Tibial nerve (tissue), 4 donors: ENCODE data around the gene GCM1.
"Not testable (repeated sequence)": the region's sequence is repeated elsewhere in the genome, so short reads cannot be mapped to it uniquely, and the experiment has no call there.

ENCODE experiments used
- CTCF ChIP-seq, 5 experiments: fragments of 200-600 bp in 3 of 5; fragments of 450-650 bp in 2 of 5; sonication (generic) in 3 of 5; IDR thresholded peaks; one replicate each; pipeline ENCODE4 v1.5.1; 2016 to 2019; ENCODE audit warnings: antibody characterized with exemption in 5 of 5, mild to moderate bottlenecking in 3 of 5, moderate library complexity in 2 of 5
- EP300 ChIP-seq, 2 donors: sonication (generic); formaldehyde crosslinking; IDR thresholded peaks; one replicate each; pipeline ENCODE4 v1.6.1; 2017; ENCODE audit warnings: antibody characterized with exemption in 2 of 2, mild to moderate bottlenecking in 1 of 2
- POLR2A ChIP-seq, 2 donors: fragments of 450-650 bp; IDR thresholded peaks; one replicate each; pipeline ENCODE4 v1.6.1; 2017; ENCODE audit warnings: antibody characterized with exemption in 2 of 2, mild to moderate bottlenecking in 2 of 2, moderate library complexity in 2 of 2

- TF ChIP-seq CTCF, POLR2A, EP300 (IDR thresholded peaks at IDR 0.05): not testable (repeated sequence)
Observed at GRCh38 chr6:53158076-53158475, 9.4 kb upstream of the GCM1 start.
